OCI-LY7 (cell line): ENCODE data around the gene PCGF3. TPM values are rescaled to one million over a fixed set of nuclear protein-coding genes. Genes with fewer than 3 reads are reported as not detected.
"Not testable (repeated sequence)": the region's sequence is repeated elsewhere in the genome, so short reads cannot be mapped to it uniquely, and the experiment has no call there.

ENCODE experiments used
- BruUV-seq: library from RNA; stranded (reverse); fragments of 400-500 nt; replicated peaks from 2 replicates; lab custom pipeline; 2021; lab: Mats Ljungman, UMichigan
- CTCF ChIA-PET: fragments of 300-600 bp; sonication (Branson Sonifier 250); formaldehyde crosslinking; loops from one replicate; lab custom pipeline; 2022; ENCODE audit warnings: antibody characterized with exemption; ENCODE audit not compliant: unreplicated experiment; lab: Charles Lee
- POLR2A ChIA-PET: fragments of 300-600 bp; sonication (Branson Sonifier 250); formaldehyde crosslinking; loops from one replicate; lab custom pipeline; 2022; ENCODE audit warnings: antibody characterized with exemption; lab: Charles Lee
- DNase-seq: peaks from one replicate; pipeline ENCODE4 v3.0.0-alpha.2; 2015; ENCODE audit warnings: low spot score
- H2AFZ ChIP-seq: fragments of 200-600 bp; sonication (generic), shearing (Covaris generic); 2 replicates; pipeline ENCODE4 v1.6.1; 2014; ENCODE audit warnings: mild to moderate bottlenecking, antibody characterized with exemption, low read length, moderate library complexity
- H3K27ac ChIP-seq: fragments of 200-600 bp; sonication (generic); 2 replicates; pipeline ENCODE4 v1.5.1; 2014; ENCODE audit warnings: mixed run types, low read depth, mild to moderate bottlenecking, moderate library complexity, low read length, inconsistent platforms; ENCODE audit not compliant: poor library complexity, severe bottlenecking
- H3K36me3 ChIP-seq: fragments of 200-600 bp; sonication (generic); 2 replicates; pipeline ENCODE4 v1.6.1; 2014; ENCODE audit warnings: mild to moderate bottlenecking, antibody characterized with exemption, low read length, moderate library complexity, mixed read lengths; ENCODE audit not compliant: insufficient read depth
- H3K4me1 ChIP-seq: fragments of 200-600 bp; sonication (generic); 2 replicates; pipeline ENCODE4 v1.5.1; 2014; ENCODE audit warnings: mild to moderate bottlenecking, low read length; ENCODE audit not compliant: insufficient read depth, poor library complexity, severe bottlenecking
- H3K4me2 ChIP-seq: fragments of 200-600 bp; sonication (generic); 2 replicates; pipeline ENCODE4 v1.6.1; 2014; ENCODE audit warnings: mild to moderate bottlenecking, low read length
- H3K4me3 ChIP-seq: fragments of 200-600 bp; sonication (generic); 2 replicates; pipeline ENCODE4 v1.5.1; 2014; ENCODE audit warnings: mild to moderate bottlenecking, low read depth, low read length; ENCODE audit not compliant: poor library complexity, severe bottlenecking
- H3K79me2 ChIP-seq: fragments of 200-600 bp; sonication (generic); 2 replicates; pipeline ENCODE4 v1.6.1; 2016; ENCODE audit warnings: low read depth, mild to moderate bottlenecking, low read length, moderate library complexity, mixed read lengths; ENCODE audit not compliant: insufficient read depth
- H3K9me2 ChIP-seq: fragments of 200-600 bp; sonication (generic); 2 replicates; pipeline ENCODE4 v1.6.1; 2016; ENCODE audit warnings: mild to moderate bottlenecking, low read length, mixed read lengths; ENCODE audit not compliant: insufficient read depth
- H3K9me3 ChIP-seq: fragments of 200-600 bp; sonication (generic); 2 replicates; pipeline ENCODE4 v1.6.1; 2014; ENCODE audit warnings: mild to moderate bottlenecking, mixed run types, low read length, mixed read lengths
- H4K20me1 ChIP-seq: fragments of 200-600 bp; sonication (generic); 2 replicates; pipeline ENCODE4 v1.6.1; 2014; ENCODE audit warnings: mild to moderate bottlenecking, antibody characterized with exemption, low read length, moderate library complexity, mixed read lengths; ENCODE audit not compliant: insufficient read depth
- CTCF ChIP-seq: fragments of 200-600 bp; sonication (generic); conservative IDR thresholded peaks from 2 replicates; pipeline ENCODE4 v1.5.1; 2014; ENCODE audit warnings: mild to moderate bottlenecking, antibody characterized with exemption, low read length, moderate library complexity, mixed read lengths
- EZH2phosphoT487 ChIP-seq: fragments of 200-600 bp; sonication (generic); IDR thresholded peaks from 2 replicates; pipeline ENCODE4 v1.6.1; 2018; ENCODE audit warnings: low read depth, borderline replicate concordance, mild to moderate bottlenecking, mixed run types, antibody characterized with exemption, low read length, moderate library complexity, mixed read lengths
- intact Hi-C: fragments of 100-400 bp; cut with micrococcal nuclease; formaldehyde crosslinking; loops from one replicate; pipeline ENCODE4 v1.10.0; 2022; ENCODE audit not compliant: unreplicated experiment
- total RNA-seq, 2 experiments: library from RNA; depleted of rRNA in 1 of 2; stranded (reverse); fragments of >200 nt in 1 of 2; shearing (Covaris generic) in 1 of 2; gene quantifications; 2 replicates each; pipeline ENCODE4 v1.2.3, GENCODE V29; 2014 to 2022

Gene PCGF3
- total RNA-seq, 2 experiments from 2014 or later = 33.8 to 50.2 TPM

GRCh38 chr4:692771-693554 lies 12.7 kb upstream of the PCGF3 start:
- DNase-seq = no peak
- no peaks in the 10 kb centered on the region for H3K9me2 ChIP-seq
- no peaks in the 10 kb centered on the region for H3K79me2 ChIP-seq
- CTCF ChIA-PET = no interaction called here
- no peaks in the 10 kb centered on the region for H3K4me1 ChIP-seq
- no peak overlapping the region for H3K27ac ChIP-seq
- H3K4me3 ChIP-seq = no peak overlapping the region
- no peak overlapping the region for H3K4me2 ChIP-seq
- no peaks in the 10 kb centered on the region for H3K9me3 ChIP-seq
- BruUV-seq = no TSS peak
- TF ChIP-seq EZH2phosphoT487 = no peak
- no peak for TF ChIP-seq CTCF
- H3K36me3 ChIP-seq = no peaks in the 10 kb centered on the region
- no peak overlapping the region for H2AFZ ChIP-seq
- POLR2A ChIA-PET = no interaction called here
- no peaks in the 10 kb centered on the region for H4K20me1 ChIP-seq
- intact Hi-C loops = no loop called here

GRCh38 chr4:694341-694940 lies 11.2 kb upstream of the PCGF3 start:
- H3K4me2 ChIP-seq, BruUV-seq, H3K27ac ChIP-seq, H3K79me2 ChIP-seq, H3K4me3 ChIP-seq, H4K20me1 ChIP-seq, DNase-seq, H3K36me3 ChIP-seq, H3K9me3 ChIP-seq, H2AFZ ChIP-seq, intact Hi-C loops, CTCF ChIA-PET, H3K9me2 ChIP-seq: not testable (repeated sequence)
- POLR2A ChIA-PET = interaction anchor here (0.6 kb wide), 1 partner anchor 355 kb away, joined by 3 read pairs; no protein-coding TSS in a partner anchor
- H3K4me1 ChIP-seq = peaks cover 12% of the 10 kb centered on the region

GRCh38 chr4:699816-700580 lies 5.6 kb upstream of the PCGF3 start:
- DNase-seq = no peak
- intact Hi-C loops = no loop called here
- Histone ChIP-seq H3K79me2 (no peaks in the 10 kb centered on the region), H3K4me2 (peak overlapping the region; percentile 49), H4K20me1 (no peaks in the 10 kb centered on the region), H3K4me3 (peak overlapping the region; percentile 14), H3K27ac (peak overlapping the region; percentile 46), H3K36me3 (no peaks in the 10 kb centered on the region), H3K4me1 (peaks cover 22% of the 10 kb centered on the region), H2AFZ (peak overlapping the region; percentile 19; the same call in 1 of the 2 replicates), H3K9me2 (no peaks in the 10 kb centered on the region), H3K9me3 (no peaks in the 10 kb centered on the region)
- ChIA-PET POLR2A (interaction anchor here (0.7 to 1.2 kb wide), 2 partner anchors 53 to 227 kb away, joined by 3 to 6 read pairs; no protein-coding TSS in a partner anchor), CTCF (no interaction called here)
- TF ChIP-seq EZH2phosphoT487 = no peak
- TF ChIP-seq CTCF = no peak
- no TSS peak for BruUV-seq
